Activated CD8-positive, alpha-beta T cell treated with anti-CD3 and anti-CD28 coated beads for 36 hours (primary cell): Measurements from ENCODE around the gene PPIF. TPM values are rescaled to one million over a fixed set of nuclear protein-coding genes. Genes with fewer than 3 reads are reported as not detected.

ENCODE experiments used
- ATAC-seq: fragments of 200-7000 bp; cut with Tn5 transposase; one replicate; pipeline ENCODE4 v1.10.0; 2021; ENCODE audit warnings: mild to moderate bottlenecking, moderate library complexity
- CTCF ChIA-PET: fragments of 350-600 bp; sonication (Branson Sonifier 250); formaldehyde crosslinking; loops from one replicate; lab custom pipeline; 2021; ENCODE audit warnings: antibody characterized with exemption; lab: Charles Lee
- POLR2A ChIA-PET: fragments of 350-600 bp; sonication (Branson Sonifier 250); formaldehyde crosslinking; loops from one replicate; lab custom pipeline; 2021; ENCODE audit warnings: antibody characterized with exemption; lab: Charles Lee
- DNase-seq: peaks from one replicate; pipeline ENCODE4 v3.0.0-alpha.2; 2020
- H3K27ac Mint-ChIP-seq: one replicate; pipeline ENCODE4 v1.8.0; 2021; ENCODE audit warnings: mild to moderate bottlenecking, mixed read lengths
- H3K27me3 Mint-ChIP-seq: one replicate; pipeline ENCODE4 v1.8.0; 2021; ENCODE audit warnings: mixed read lengths
- H3K36me3 Mint-ChIP-seq: one replicate; pipeline ENCODE4 v1.8.0; 2021; ENCODE audit warnings: low read depth, mixed read lengths
- H3K4me1 Mint-ChIP-seq: one replicate; pipeline ENCODE4 v1.8.0; 2021; ENCODE audit warnings: low read depth, mixed read lengths
- H3K4me3 Mint-ChIP-seq: one replicate; pipeline ENCODE4 v1.8.0; 2021; ENCODE audit warnings: mild to moderate bottlenecking, moderate library complexity, mixed read lengths
- H3K9me3 Mint-ChIP-seq: one replicate; pipeline ENCODE4 v1.8.0; 2021; ENCODE audit warnings: mixed read lengths
- CTCF ChIP-seq: fragments of 200-600 bp; IDR thresholded peaks from one replicate; pipeline ENCODE4 v1.8.0; 2022; ENCODE audit warnings: antibody characterized with exemption, mild to moderate bottlenecking
- intact Hi-C: fragments of 100-400 bp; cut with micrococcal nuclease; formaldehyde crosslinking; loops from one replicate; pipeline ENCODE4 v1.10.0; 2022
- total RNA-seq, 2 experiments: library from RNA; stranded (reverse); gene quantifications; one replicate each; pipeline ENCODE4 v1.2.3, GENCODE V29; 2021

Gene PPIF
- total RNA-seq, 2 experiments from 2014 or later: 81.5 to 88.6 TPM

- Mint-ChIP-seq H3K36me3 (peaks cover 47% of the 10 kb centered on the region), H3K4me3 (no peak overlapping the region), H3K27ac (no peak overlapping the region), H3K27me3 (no peaks in the 10 kb centered on the region), H3K9me3 (no peaks in the 10 kb centered on the region), H3K4me1 (no peaks in the 10 kb centered on the region)
- ATAC-seq: no peak
- POLR2A ChIA-PET: interaction anchor here (0.8 to 1.4 kb wide), 2 partner anchors 9 to 42 kb away, joined by 3 to 4 read pairs; no protein-coding TSS in a partner anchor
- CTCF ChIA-PET: no interaction called here
- intact Hi-C loops: no loop called here
- no peak for DNase-seq
- no peak for TF ChIP-seq CTCF
Observed at GRCh38 chr10:79305988-79306387, 41.3 kb upstream of the PPIF start.

GRCh38 chr10:79306644-79307220 lies 40.5 kb upstream of the PPIF start:
- H3K4me3 Mint-ChIP-seq: no peak overlapping the region
- DNase-seq (no peak), ATAC-seq (no peak)
- no peaks in the 10 kb centered on the region for H3K4me1 Mint-ChIP-seq
- H3K27ac Mint-ChIP-seq: no peak overlapping the region
- TF ChIP-seq CTCF: no peak
- H3K27me3 Mint-ChIP-seq: no peaks in the 10 kb centered on the region
- H3K36me3 Mint-ChIP-seq: peaks cover 42% of the 10 kb centered on the region
- ChIA-PET POLR2A (interaction anchor here (1.1 to 1.4 kb wide), 2 partner anchors 8 to 9 kb away, joined by 3 to 4 read pairs; no protein-coding TSS in a partner anchor), CTCF (no interaction called here)
- intact Hi-C loops: no loop called here
- no peaks in the 10 kb centered on the region for H3K9me3 Mint-ChIP-seq

GRCh38 chr10:79308016-79308415 lies 39.3 kb upstream of the PPIF start:
- Mint-ChIP-seq H3K36me3 (peaks cover 43% of the 10 kb centered on the region), H3K27me3 (no peaks in the 10 kb centered on the region), H3K27ac (no peak overlapping the region), H3K4me1 (no peaks in the 10 kb centered on the region), H3K9me3 (no peaks in the 10 kb centered on the region), H3K4me3 (no peak overlapping the region)
- ChIA-PET POLR2A (no interaction called here), CTCF (interaction anchor here (1.2 kb wide), 1 partner anchor 10 kb away, joined by 3 read pairs; no protein-coding TSS in a partner anchor)
- no peak for ATAC-seq
- TF ChIP-seq CTCF: no peak
- no peak for DNase-seq
- intact Hi-C loops: no loop called here

- DNase-seq: no peak
- H3K4me1 Mint-ChIP-seq: no peaks in the 10 kb centered on the region
- POLR2A ChIA-PET: interaction anchor here (1.4 kb wide), 1 partner anchor 23 kb away, joined by 3 read pairs; no protein-coding TSS in a partner anchor
- no peak for ATAC-seq
- TF ChIP-seq CTCF: no peak
- H3K27me3 Mint-ChIP-seq: no peaks in the 10 kb centered on the region
- peaks cover 41% of the 10 kb centered on the region for H3K36me3 Mint-ChIP-seq
- H3K27ac Mint-ChIP-seq: no peak overlapping the region
- intact Hi-C loops: no loop called here
- H3K4me3 Mint-ChIP-seq: no peak overlapping the region
- no peaks in the 10 kb centered on the region for H3K9me3 Mint-ChIP-seq
- CTCF ChIA-PET: interaction anchor here (1.2 kb wide), 1 partner anchor 12 kb away, joined by 3 read pairs; no protein-coding TSS in a partner anchor
Observed at GRCh38 chr10:79308969-79309665, 38.2 kb upstream of the PPIF start.
